Measurements from ENCODE around the gene MPHOSPH9. TPM values are rescaled to one million over a fixed set of nuclear protein-coding genes. Genes with fewer than 3 reads are reported as not detected.

The MPHOSPH9 gene
- total and polyA plus RNA-seq, 2 of the 4 experiments (the other 2 are of a cell fraction): 7.6 to 17.0 TPM

GRCh38 chr12:123260081-123260480, 27.1 kb upstream of the MPHOSPH9 start:
- H4K8ac ChIP-seq (ENCODE audit: low read depth in 2 of 2, low read length in 2 of 2): no peak overlapping the region
- H2BK120ac ChIP-seq (ENCODE audit: low read depth, low read length): no peak overlapping the region
- in situ Hi-C loops (cut with MboI; ENCODE audit: low sequenced_read_pairs) (no loop called here), dilution Hi-C loops (cut with HindIII; ENCODE audit: low sequenced_read_pairs, unreplicated experiment) (no loop called here), intact Hi-C loops (cut with micrococcal nuclease) (no loop called here)
- no peak overlapping the region for H3K4me3 ChIP-seq (ENCODE audit: insufficient read depth, low read depth, low read length)
- no peak overlapping the region for H3K27ac ChIP-seq (ENCODE audit: insufficient read depth, low read length)
- H3K9me3 ChIP-seq (ENCODE audit: control insufficient read depth, insufficient read depth, low read length): no peaks in the 10 kb centered on the region
- H3K18ac ChIP-seq (ENCODE audit: low read depth, low read length): no peak overlapping the region
- no peaks in the 10 kb centered on the region for H3K27me3 ChIP-seq (ENCODE audit: control insufficient read depth, insufficient read depth, low read length)
- WGBS, 2 experiments (ENCODE audit: extremely low coverage in 2 of 2, insufficient read length in 1 of 2): 78% methylated on average over 3 of the region's 9 CpGs; no CpG with 5 or more reads in 1 of the 2 experiments
- DNase-seq (no peak), ATAC-seq (ENCODE audit: low read depth) (no peak)
- H3K9ac ChIP-seq (ENCODE audit: low read depth, low read length): no peak overlapping the region
- POLR2A ChIA-PET (ENCODE audit: unreplicated experiment): no interaction called here
- TF ChIP-seq POLR2A (IDR thresholded peaks at IDR 0.05; ENCODE audit: low read depth, low read length): no peak
- no peak for TF ChIP-seq CEBPB (IDR thresholded peaks at IDR 0.05; ENCODE audit: low read depth, low read length)
- no peak for TF ChIP-seq BHLHE40 (IDR thresholded peaks at IDR 0.05; ENCODE audit: low read depth, low read length)
- TF ChIP-seq MAZ (IDR thresholded peaks at IDR 0.05; ENCODE audit: borderline replicate concordance, low read depth, low read length): no peak
- no peak for TF ChIP-seq CHD1 (IDR thresholded peaks at IDR 0.05; ENCODE audit: low read depth, low read length)
- no peak for TF ChIP-seq RFX5 (IDR thresholded peaks at IDR 0.05; ENCODE audit: low read depth, low read length)
- no peak for TF ChIP-seq NFE2L2 (IDR thresholded peaks at IDR 0.05; ENCODE audit: low read depth, low read length)
- TF ChIP-seq FOS (IDR thresholded peaks at IDR 0.05; ENCODE audit: low read depth, low read length): no peak
- TF ChIP-seq RCOR1 (IDR thresholded peaks at IDR 0.05; ENCODE audit: insufficient replicate concordance, low read length): no peak
- TF ChIP-seq MAFK (IDR thresholded peaks at IDR 0.05; ENCODE audit: low read depth, low read length): no peak
- TF ChIP-seq CTCF (conservative IDR thresholded peaks at IDR 0.05; ENCODE audit: low read depth, low read length): no peak
- no peak for TF ChIP-seq RAD21 (IDR thresholded peaks at IDR 0.05; ENCODE audit: low read length)
- TF ChIP-seq SMC3 (IDR thresholded peaks at IDR 0.05; ENCODE audit: low read depth, low read length): no peak
- no peak for TF ChIP-seq MXI1 (IDR thresholded peaks at IDR 0.05; ENCODE audit: borderline replicate concordance, low read depth, low read length)
- no peak for TF ChIP-seq USF2 (IDR thresholded peaks at IDR 0.05; ENCODE audit: low read depth, low read length)
- no peak for TF ChIP-seq ELK1 (IDR thresholded peaks at IDR 0.05; ENCODE audit: borderline replicate concordance, low read depth, low read length)
- H2AFZ ChIP-seq (replicated peaks; ENCODE audit: low read length, poor library complexity): no peak overlapping the region
- H2BK5ac ChIP-seq (ENCODE audit: low read depth, low read length, poor library complexity, severe bottlenecking): no peak overlapping the region
- H4K91ac ChIP-seq (ENCODE audit: insufficient read depth, low read depth, low read length): no peak overlapping the region
- peaks cover under 1% of the 10 kb centered on the region for H3K9me1 ChIP-seq (ENCODE audit: insufficient read depth, low read length)
- peaks cover 17 to 57% of the 10 kb centered on the region in 2 experiments for H3K79me1 ChIP-seq (ENCODE audit: low read depth in 1 of 2, low read length in 2 of 2)
- no peak overlapping the region for H2BK20ac ChIP-seq (ENCODE audit: low read depth, low read length)
- no peak overlapping the region for H3K4ac ChIP-seq (ENCODE audit: low read depth, low read length)
- no peak overlapping the region for H3K14ac ChIP-seq (replicated peaks; ENCODE audit: low read depth, low read length)
- H3K36me3 ChIP-seq (ENCODE audit: control insufficient read depth, insufficient read depth, low read length): peaks cover 68% of the 10 kb centered on the region
- no peak overlapping the region for H2AK5ac ChIP-seq (ENCODE audit: low read depth, low read length)
- H3K4me1 ChIP-seq (ENCODE audit: control insufficient read depth, insufficient read depth, low read length): no peaks in the 10 kb centered on the region
- H2AK9ac ChIP-seq (replicated peaks; ENCODE audit: low read depth, low read length, poor library complexity): no peak overlapping the region
- H4K20me1 ChIP-seq (ENCODE audit: insufficient read depth, low read length): peaks cover 29% of the 10 kb centered on the region
- CTCF ChIA-PET: no interaction called here
- no peak overlapping the region for H3K23ac ChIP-seq (ENCODE audit: low read depth, low read length)
- H3K4me2 ChIP-seq (ENCODE audit: low read depth, low read length): no peak overlapping the region
- no peak overlapping the region for H4K5ac ChIP-seq (ENCODE audit: low read depth, low read length)
- H3K56ac ChIP-seq (ENCODE audit: extremely low read depth, insufficient read depth, low read length): no peak overlapping the region
- BruUV-seq (replicated peaks): no TSS peak
- H2BK15ac ChIP-seq (ENCODE audit: low read depth, low read length): no peak overlapping the region

Data from IMR-90 (cell line).